OCI-LY7 (cell line): ENCODE measurements around the gene GPS2. TPM values are rescaled to one million over a fixed set of nuclear protein-coding genes. Genes with fewer than 3 reads are reported as not detected.

ENCODE experiments used
- BruUV-seq: library from RNA; stranded (reverse); fragments of 400-500 nt; replicated peaks from 2 replicates; lab custom pipeline; 2021; lab: Mats Ljungman, UMichigan
- CTCF ChIA-PET: fragments of 300-600 bp; sonication (Branson Sonifier 250); formaldehyde crosslinking; loops from one replicate; lab custom pipeline; 2022; ENCODE audit warnings: antibody characterized with exemption; ENCODE audit not compliant: unreplicated experiment; lab: Charles Lee
- POLR2A ChIA-PET: fragments of 300-600 bp; sonication (Branson Sonifier 250); formaldehyde crosslinking; loops from one replicate; lab custom pipeline; 2022; ENCODE audit warnings: antibody characterized with exemption; lab: Charles Lee
- DNase-seq: peaks from one replicate; pipeline ENCODE4 v3.0.0-alpha.2; 2015; ENCODE audit warnings: low spot score
- H2AFZ ChIP-seq: fragments of 200-600 bp; sonication (generic), shearing (Covaris generic); 2 replicates; pipeline ENCODE4 v1.6.1; 2014; ENCODE audit warnings: mild to moderate bottlenecking, antibody characterized with exemption, low read length, moderate library complexity
- H3K27ac ChIP-seq: fragments of 200-600 bp; sonication (generic); 2 replicates; pipeline ENCODE4 v1.5.1; 2014; ENCODE audit warnings: mixed run types, low read depth, mild to moderate bottlenecking, moderate library complexity, low read length, inconsistent platforms; ENCODE audit not compliant: poor library complexity, severe bottlenecking
- H3K36me3 ChIP-seq: fragments of 200-600 bp; sonication (generic); 2 replicates; pipeline ENCODE4 v1.6.1; 2014; ENCODE audit warnings: mild to moderate bottlenecking, antibody characterized with exemption, low read length, moderate library complexity, mixed read lengths; ENCODE audit not compliant: insufficient read depth
- H3K4me1 ChIP-seq: fragments of 200-600 bp; sonication (generic); 2 replicates; pipeline ENCODE4 v1.5.1; 2014; ENCODE audit warnings: mild to moderate bottlenecking, low read length; ENCODE audit not compliant: insufficient read depth, poor library complexity, severe bottlenecking
- H3K4me2 ChIP-seq: fragments of 200-600 bp; sonication (generic); 2 replicates; pipeline ENCODE4 v1.6.1; 2014; ENCODE audit warnings: mild to moderate bottlenecking, low read length
- H3K4me3 ChIP-seq: fragments of 200-600 bp; sonication (generic); 2 replicates; pipeline ENCODE4 v1.5.1; 2014; ENCODE audit warnings: mild to moderate bottlenecking, low read depth, low read length; ENCODE audit not compliant: poor library complexity, severe bottlenecking
- H3K79me2 ChIP-seq: fragments of 200-600 bp; sonication (generic); 2 replicates; pipeline ENCODE4 v1.6.1; 2016; ENCODE audit warnings: low read depth, mild to moderate bottlenecking, low read length, moderate library complexity, mixed read lengths; ENCODE audit not compliant: insufficient read depth
- H3K9me2 ChIP-seq: fragments of 200-600 bp; sonication (generic); 2 replicates; pipeline ENCODE4 v1.6.1; 2016; ENCODE audit warnings: mild to moderate bottlenecking, low read length, mixed read lengths; ENCODE audit not compliant: insufficient read depth
- H3K9me3 ChIP-seq: fragments of 200-600 bp; sonication (generic); 2 replicates; pipeline ENCODE4 v1.6.1; 2014; ENCODE audit warnings: mild to moderate bottlenecking, mixed run types, low read length, mixed read lengths
- H4K20me1 ChIP-seq: fragments of 200-600 bp; sonication (generic); 2 replicates; pipeline ENCODE4 v1.6.1; 2014; ENCODE audit warnings: mild to moderate bottlenecking, antibody characterized with exemption, low read length, moderate library complexity, mixed read lengths; ENCODE audit not compliant: insufficient read depth
- EZH2phosphoT487 ChIP-seq: fragments of 200-600 bp; sonication (generic); IDR thresholded peaks from 2 replicates; pipeline ENCODE4 v1.6.1; 2018; ENCODE audit warnings: low read depth, borderline replicate concordance, mild to moderate bottlenecking, mixed run types, antibody characterized with exemption, low read length, moderate library complexity, mixed read lengths
- intact Hi-C: fragments of 100-400 bp; cut with micrococcal nuclease; formaldehyde crosslinking; loops from one replicate; pipeline ENCODE4 v1.10.0; 2022; ENCODE audit not compliant: unreplicated experiment
- total RNA-seq, 2 experiments: library from RNA; depleted of rRNA in 1 of 2; stranded (reverse); fragments of >200 nt in 1 of 2; shearing (Covaris generic) in 1 of 2; gene quantifications; 2 replicates each; pipeline ENCODE4 v1.2.3, GENCODE V29; 2014 to 2022
- TF ChIP-seq, protein P1 (sequence below): fragments of 200-600 bp; sonication (generic); conservative IDR thresholded peaks from 2 replicates; pipeline ENCODE4 v1.5.1; 2014; ENCODE audit warnings: mild to moderate bottlenecking, antibody characterized with exemption, low read length, moderate library complexity, mixed read lengths

GPS2 gene
- total RNA-seq, 2 experiments from 2014 or later, result 70.5 to 75.0 TPM

DNA sequence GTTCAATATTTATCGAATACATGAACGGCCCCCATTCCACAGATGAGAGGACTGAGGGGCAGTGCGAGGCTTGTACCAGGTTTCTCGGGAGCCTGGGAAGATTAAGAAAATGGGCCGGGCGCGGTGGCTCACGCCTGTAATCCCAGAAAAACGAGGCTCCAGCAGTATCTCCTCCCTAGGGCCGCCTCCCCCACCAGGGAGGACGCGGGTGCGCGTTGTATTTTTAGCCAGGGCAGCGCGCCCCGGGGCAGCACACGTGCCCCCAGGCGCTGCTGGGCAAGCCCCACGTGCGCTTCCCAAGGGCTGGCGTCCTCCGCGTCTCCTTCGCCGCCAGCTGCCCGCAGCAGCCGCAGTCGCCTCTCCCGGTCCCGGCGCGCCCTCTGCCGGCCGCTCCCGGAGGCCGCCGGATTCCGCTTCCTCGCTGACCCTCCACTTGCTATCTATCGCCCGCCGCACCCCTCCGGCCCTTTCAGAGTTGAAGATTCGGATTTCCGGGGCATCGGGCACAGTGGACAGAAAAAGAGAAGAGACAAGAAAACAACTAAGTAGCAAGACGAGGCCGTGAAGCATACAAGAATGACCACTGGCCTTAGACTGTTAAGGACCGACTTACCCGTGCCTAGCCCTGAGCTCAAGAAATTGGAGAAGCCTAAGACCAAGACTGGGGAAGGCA lies 18.8 kb downstream of the GPS2 start:
- no peaks in the 10 kb centered on the region for H3K79me2 ChIP-seq
- H3K27ac ChIP-seq, result no peak overlapping the region
- peaks cover 35% of the 10 kb centered on the region for H3K4me1 ChIP-seq
- H3K9me2 ChIP-seq, result no peaks in the 10 kb centered on the region
- TF ChIP-seq, protein P1, sequence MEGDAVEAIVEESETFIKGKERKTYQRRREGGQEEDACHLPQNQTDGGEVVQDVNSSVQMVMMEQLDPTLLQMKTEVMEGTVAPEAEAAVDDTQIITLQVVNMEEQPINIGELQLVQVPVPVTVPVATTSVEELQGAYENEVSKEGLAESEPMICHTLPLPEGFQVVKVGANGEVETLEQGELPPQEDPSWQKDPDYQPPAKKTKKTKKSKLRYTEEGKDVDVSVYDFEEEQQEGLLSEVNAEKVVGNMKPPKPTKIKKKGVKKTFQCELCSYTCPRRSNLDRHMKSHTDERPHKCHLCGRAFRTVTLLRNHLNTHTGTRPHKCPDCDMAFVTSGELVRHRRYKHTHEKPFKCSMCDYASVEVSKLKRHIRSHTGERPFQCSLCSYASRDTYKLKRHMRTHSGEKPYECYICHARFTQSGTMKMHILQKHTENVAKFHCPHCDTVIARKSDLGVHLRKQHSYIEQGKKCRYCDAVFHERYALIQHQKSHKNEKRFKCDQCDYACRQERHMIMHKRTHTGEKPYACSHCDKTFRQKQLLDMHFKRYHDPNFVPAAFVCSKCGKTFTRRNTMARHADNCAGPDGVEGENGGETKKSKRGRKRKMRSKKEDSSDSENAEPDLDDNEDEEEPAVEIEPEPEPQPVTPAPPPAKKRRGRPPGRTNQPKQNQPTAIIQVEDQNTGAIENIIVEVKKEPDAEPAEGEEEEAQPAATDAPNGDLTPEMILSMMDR, result peak; percentile 96
- no peak for TF ChIP-seq EZH2phosphoT487
- H4K20me1 ChIP-seq, result no peaks in the 10 kb centered on the region
- H2AFZ ChIP-seq, result peak overlapping the region; percentile 66
- CTCF ChIA-PET, result interaction anchor here (0.6 to 1.2 kb wide), 4 partner anchors 10 to 34 kb away, joined by 3 to 4 read pairs (median 3); partner anchors contain the start of gene SLC2A4
- H3K4me2 ChIP-seq, result peak overlapping the region; percentile 78
- no peaks in the 10 kb centered on the region for H3K9me3 ChIP-seq
- no TSS peak for BruUV-seq
- DNase-seq, result peak; percentile 76
- intact Hi-C loops, result loop anchor here (1.0 to 5.0 kb wide), 3 partner anchors 16 to 249 kb away; no protein-coding TSS in a partner anchor
- H3K36me3 ChIP-seq, result no peaks in the 10 kb centered on the region
- H3K4me3 ChIP-seq, result peak overlapping the region; percentile 70
- POLR2A ChIA-PET, result interaction anchor here (0.6 to 1.5 kb wide), 4 partner anchors 9 to 102 kb away, joined by 4 to 7 read pairs (median 6); partner anchors contain the start of gene ACAP1

DNA sequence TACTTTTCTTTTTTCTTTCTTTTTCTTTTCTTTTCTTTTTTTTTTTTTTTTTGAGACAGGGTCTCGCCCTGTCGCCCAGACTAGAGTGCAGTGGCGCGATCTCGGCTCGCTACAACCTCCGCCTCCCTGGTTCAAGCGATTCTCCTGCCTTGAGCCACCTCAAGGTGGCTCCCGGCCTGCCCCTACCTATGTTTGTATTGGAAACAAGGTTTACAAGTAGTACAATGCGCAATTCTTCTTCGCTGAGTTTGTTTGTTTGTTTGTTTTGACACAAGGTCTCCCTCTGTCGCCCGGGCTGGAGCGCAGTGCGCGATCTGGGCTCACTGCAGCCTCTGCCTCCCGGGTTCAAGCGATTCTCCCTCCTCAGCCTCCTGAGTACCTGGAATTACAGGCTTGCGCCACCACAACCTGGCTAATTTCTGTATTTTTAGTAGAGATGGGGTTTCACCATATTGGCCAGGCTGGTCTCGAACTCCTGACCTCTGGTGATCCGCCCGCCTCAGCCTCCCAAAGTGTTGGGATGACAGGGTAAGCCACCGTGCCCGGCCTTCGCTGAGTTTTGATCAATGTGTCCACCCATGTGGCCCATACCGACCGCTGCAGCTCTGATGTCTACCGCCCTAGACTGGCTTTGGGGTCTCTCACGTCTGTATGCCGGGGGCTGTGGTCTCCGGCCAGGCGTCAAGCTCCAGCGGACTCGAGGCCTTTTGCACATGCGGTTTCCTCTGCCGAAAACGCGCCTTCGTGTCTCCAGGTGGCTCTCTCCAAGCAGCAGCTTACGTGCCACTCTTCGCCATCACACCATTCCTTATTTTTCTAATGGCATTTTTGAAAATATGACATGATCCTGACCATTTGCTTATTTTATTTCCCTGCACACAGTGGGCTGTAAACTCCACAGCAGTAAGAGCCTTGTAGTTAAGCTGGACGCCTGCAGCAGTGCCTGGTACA lies 19.7 kb downstream of the GPS2 start:
- peak overlapping the region; percentile 78 for H3K4me2 ChIP-seq
- H3K9me2 ChIP-seq, result no peaks in the 10 kb centered on the region
- H3K27ac ChIP-seq, result peak overlapping the region; percentile 66
- POLR2A ChIA-PET, result interaction anchor here (1.5 kb wide), 1 partner anchor 10 kb away, joined by 7 read pairs; no protein-coding TSS in a partner anchor
- no peaks in the 10 kb centered on the region for H4K20me1 ChIP-seq
- H3K4me3 ChIP-seq, result peak overlapping the region; percentile 70
- no peaks in the 10 kb centered on the region for H3K36me3 ChIP-seq
- BruUV-seq, result no TSS peak
- intact Hi-C loops, result loop anchor here (1.0 to 5.0 kb wide), 3 partner anchors 15 to 248 kb away; no protein-coding TSS in a partner anchor
- DNase-seq, result peak; percentile 49
- no peaks in the 10 kb centered on the region for H3K9me3 ChIP-seq
- TF ChIP-seq, protein P1, result peak; percentile 50
- TF ChIP-seq EZH2phosphoT487, result no peak
- CTCF ChIA-PET, result interaction anchor here (0.6 to 1.2 kb wide), 2 partner anchors 27 to 34 kb away, joined by 3 read pairs; no protein-coding TSS in a partner anchor
- H3K79me2 ChIP-seq, result no peaks in the 10 kb centered on the region
- H2AFZ ChIP-seq, result peak overlapping the region; percentile 66
- H3K4me1 ChIP-seq, result peaks cover 35% of the 10 kb centered on the region
